ACC112 (cell line): ENCODE data around the gene TIMM23.
"Not testable (repeated sequence)": the region's sequence is repeated elsewhere in the genome, so short reads cannot be mapped to it uniquely, and the experiment has no call there.

ENCODE experiments used
- H2AFZ ChIP-seq: fragments of 200-600 bp; sonication (generic); one replicate; pipeline ENCODE4 v1.6.0; 2017; ENCODE audit warnings: antibody characterized with exemption, low read length; ENCODE audit not compliant: unreplicated experiment
- H3K27ac ChIP-seq: fragments of 200-600 bp; sonication (generic); 2 replicates; pipeline ENCODE4 v1.5.1; 2014; ENCODE audit warnings: low read depth, mild to moderate bottlenecking, antibody characterized with exemption, low read length, moderate library complexity
- H3K27me3 ChIP-seq: fragments of 200-600 bp; sonication (generic); 2 replicates; pipeline ENCODE4 v1.6.1; 2014; ENCODE audit warnings: mild to moderate bottlenecking, antibody characterized with exemption, low read length, moderate library complexity, mixed read lengths; ENCODE audit not compliant: insufficient read depth
- H3K36me3 ChIP-seq: fragments of 200-600 bp; sonication (generic); 2 replicates; pipeline ENCODE4 v1.6.1; 2016; ENCODE audit warnings: mild to moderate bottlenecking, antibody characterized with exemption, low read length, moderate library complexity, mixed read lengths; ENCODE audit not compliant: insufficient read depth
- H3K4me1 ChIP-seq: fragments of 200-600 bp; sonication (generic); one replicate; pipeline ENCODE4 v1.6.1; 2016; ENCODE audit warnings: low read length, mixed read lengths; ENCODE audit not compliant: insufficient read depth, unreplicated experiment, control insufficient read depth
- H3K4me3 ChIP-seq: fragments of 200-600 bp; sonication (generic); 2 replicates; pipeline ENCODE4 v1.5.1; 2014; ENCODE audit warnings: mild to moderate bottlenecking, low read depth, low read length
- H3K79me2 ChIP-seq: fragments of 200-600 bp; sonication (generic); one replicate; pipeline ENCODE4 v1.6.0; 2016; ENCODE audit warnings: low read length; ENCODE audit not compliant: control insufficient read depth, unreplicated experiment, insufficient read depth

The TIMM23 gene

GRCh38 chr10:45957928-45958327 lies 14.4 kb upstream of the TIMM23 start:
- H3K4me3 ChIP-seq, H3K27ac ChIP-seq, H3K79me2 ChIP-seq, H3K4me1 ChIP-seq, H3K27me3 ChIP-seq, H2AFZ ChIP-seq, H3K36me3 ChIP-seq: not testable (repeated sequence)

GRCh38 chr10:45962686-45963452 lies 9.4 kb upstream of the TIMM23 start:
- H2AFZ ChIP-seq, H3K27me3 ChIP-seq, H3K27ac ChIP-seq, H3K4me3 ChIP-seq, H3K4me1 ChIP-seq, H3K36me3 ChIP-seq, H3K79me2 ChIP-seq: not testable (repeated sequence)

- peak overlapping the region; percentile 91 for H3K4me3 ChIP-seq
These were observed 1.3 kb upstream of the TIMM23 start for GRCh38 chr10:45971019-45971418.

GRCh38 chr10:45971742-45972105 lies 565 bp upstream of the TIMM23 start:
- H3K79me2 ChIP-seq, result peaks cover 66% of the 10 kb centered on the region
- H3K27ac ChIP-seq, result peak overlapping the region; percentile 29; the same call in 1 of the 2 replicates
- H3K27me3 ChIP-seq, H3K36me3 ChIP-seq, H2AFZ ChIP-seq, H3K4me1 ChIP-seq: not testable (repeated sequence)
- peak overlapping the region; percentile 91 for H3K4me3 ChIP-seq

More at GRCh38 chr10:45971019-45971418, 1.3 kb upstream of the TIMM23 start:
- peaks cover 63% of the 10 kb centered on the region for H3K79me2 ChIP-seq
- not testable (repeated sequence) for H3K36me3 ChIP-seq, H3K27ac ChIP-seq, H3K27me3 ChIP-seq, H3K4me1 ChIP-seq, H2AFZ ChIP-seq

- not testable (repeated sequence) for H3K27me3 ChIP-seq, H3K4me1 ChIP-seq, H3K36me3 ChIP-seq
- H2AFZ ChIP-seq, result peak overlapping the region; percentile 60
- H3K79me2 ChIP-seq, result peaks cover 66% of the 10 kb centered on the region
- H3K4me3 ChIP-seq, result peak overlapping the region; percentile 91
- peak overlapping the region; percentile 68; the same call in 1 of the 2 replicates for H3K27ac ChIP-seq
These were observed 502 bp downstream of the TIMM23 start for GRCh38 chr10:45972813-45973169.

- not testable (repeated sequence) for H3K27ac ChIP-seq, H3K36me3 ChIP-seq, H2AFZ ChIP-seq, H3K27me3 ChIP-seq, H3K4me1 ChIP-seq
- peaks cover 63% of the 10 kb centered on the region for H3K79me2 ChIP-seq
- H3K4me3 ChIP-seq, result peak overlapping the region; percentile 91
These were observed 1.8 kb downstream of the TIMM23 start for GRCh38 chr10:45974041-45974440.

- peaks cover 34% of the 10 kb centered on the region for H3K79me2 ChIP-seq
These were observed 6.3 kb downstream of the TIMM23 start for GRCh38 chr10:45978554-45978953.

GRCh38 chr10:45981367-45981766 lies 9.1 kb downstream of the TIMM23 start:
- H3K4me3 ChIP-seq, H3K36me3 ChIP-seq, H3K4me1 ChIP-seq, H2AFZ ChIP-seq, H3K27me3 ChIP-seq: not testable (repeated sequence)
- H3K27ac ChIP-seq, result peak overlapping the region; percentile 69
- H3K79me2 ChIP-seq, result peaks cover 22% of the 10 kb centered on the region

More at GRCh38 chr10:45978554-45978953, 6.3 kb downstream of the TIMM23 start:
- not testable (repeated sequence) for H2AFZ ChIP-seq, H3K36me3 ChIP-seq, H3K27me3 ChIP-seq, H3K4me3 ChIP-seq, H3K4me1 ChIP-seq, H3K27ac ChIP-seq

- H3K4me1 ChIP-seq, H3K27ac ChIP-seq: not testable (repeated sequence)
These were observed 11.4 kb downstream of the TIMM23 start for GRCh38 chr10:45983538-45984186.

GRCh38 chr10:45984473-45984872 lies 12.2 kb downstream of the TIMM23 start:
- peaks cover 16% of the 10 kb centered on the region for H3K79me2 ChIP-seq
- H3K27ac ChIP-seq, H3K27me3 ChIP-seq, H2AFZ ChIP-seq, H3K4me3 ChIP-seq, H3K36me3 ChIP-seq, H3K4me1 ChIP-seq: not testable (repeated sequence)

More at GRCh38 chr10:45983538-45984186, 11.4 kb downstream of the TIMM23 start:
- H3K27me3 ChIP-seq, H3K36me3 ChIP-seq, H2AFZ ChIP-seq, H3K4me3 ChIP-seq: not testable (repeated sequence)
- H3K79me2 ChIP-seq, result peaks cover 20% of the 10 kb centered on the region

GRCh38 chr10:45985590-45985989 lies 13.3 kb downstream of the TIMM23 start:
- not testable (repeated sequence) for H2AFZ ChIP-seq, H3K4me1 ChIP-seq, H3K27ac ChIP-seq, H3K36me3 ChIP-seq, H3K27me3 ChIP-seq, H3K4me3 ChIP-seq
- peaks cover 16% of the 10 kb centered on the region for H3K79me2 ChIP-seq
